ENCODE measurements around the gene EIF1AY. TPM values are rescaled to one million over a fixed set of nuclear protein-coding genes. Genes with fewer than 3 reads are reported as not detected.
"Not testable (repeated sequence)": the region's sequence is repeated elsewhere in the genome, so short reads cannot be mapped to it uniquely, and the experiment has no call there.

The EIF1AY gene, protein sequence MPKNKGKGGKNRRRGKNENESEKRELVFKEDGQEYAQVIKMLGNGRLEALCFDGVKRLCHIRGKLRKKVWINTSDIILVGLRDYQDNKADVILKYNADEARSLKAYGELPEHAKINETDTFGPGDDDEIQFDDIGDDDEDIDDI
- not detected for total RNA-seq
- long read RNA-seq: 0 reads

DNA sequence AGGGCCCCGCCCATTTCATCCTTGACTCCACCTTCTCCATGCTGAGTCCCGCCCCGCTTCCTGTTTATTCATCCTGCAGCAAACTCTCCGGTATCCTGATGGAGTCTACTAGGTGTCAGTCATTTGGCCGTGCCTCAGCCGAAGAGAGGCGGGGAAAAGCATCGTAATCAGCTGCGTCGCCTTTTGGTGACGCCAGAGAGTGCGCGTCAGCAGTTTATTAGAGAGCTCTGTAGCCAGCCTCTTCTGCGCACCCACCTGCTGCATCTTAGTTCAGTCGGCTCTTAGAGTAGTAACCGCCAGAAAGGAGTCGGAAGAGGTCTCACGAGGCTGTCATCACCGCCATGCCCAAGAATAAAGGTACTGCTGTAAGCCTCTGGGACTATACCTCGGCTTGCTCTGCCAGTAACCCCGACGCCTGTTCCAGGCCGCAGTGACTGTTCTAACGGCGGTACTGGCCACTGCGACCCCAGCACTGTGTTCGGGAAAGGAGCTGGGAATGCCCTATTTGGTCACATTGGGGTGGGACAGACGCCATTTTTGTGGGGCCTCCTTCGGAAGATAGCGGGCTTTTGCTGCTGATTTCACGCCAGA is at the start of gene EIF1AY:
Gene EIF1AY, plus strand, starts transcription at position 246 of the 591 bp plus-strand sequence. Its CDS starts 96 bp downstream, at position 342.
- no peak for DNase-seq (ENCODE audit: low spot score)
- intact Hi-C loops (cut with DNase I): no loop called here

DNA sequence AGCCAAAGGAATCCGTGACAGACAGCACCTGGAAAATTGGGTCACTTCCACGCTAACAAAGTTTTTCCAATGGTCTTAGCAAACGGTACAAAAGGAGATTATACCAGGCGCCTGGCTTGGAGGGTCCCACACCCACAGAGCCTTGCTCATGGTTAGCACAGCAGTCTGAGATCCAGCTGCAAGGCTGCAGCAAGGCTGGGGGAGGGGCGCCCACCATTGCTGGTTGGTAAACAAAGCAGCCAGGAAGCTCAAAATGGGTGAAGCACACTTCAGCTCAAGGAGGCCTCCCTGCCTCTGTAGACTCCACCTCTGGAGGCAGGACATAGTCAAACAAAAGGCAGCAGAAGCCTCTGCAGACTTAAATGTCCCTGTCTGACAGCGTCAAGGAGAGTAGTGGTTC is 47.1 kb upstream of the EIF1AY start:
- no peak for DNase-seq (ENCODE audit: low spot score)
- intact Hi-C loops (cut with DNase I): no loop called here

DNA sequence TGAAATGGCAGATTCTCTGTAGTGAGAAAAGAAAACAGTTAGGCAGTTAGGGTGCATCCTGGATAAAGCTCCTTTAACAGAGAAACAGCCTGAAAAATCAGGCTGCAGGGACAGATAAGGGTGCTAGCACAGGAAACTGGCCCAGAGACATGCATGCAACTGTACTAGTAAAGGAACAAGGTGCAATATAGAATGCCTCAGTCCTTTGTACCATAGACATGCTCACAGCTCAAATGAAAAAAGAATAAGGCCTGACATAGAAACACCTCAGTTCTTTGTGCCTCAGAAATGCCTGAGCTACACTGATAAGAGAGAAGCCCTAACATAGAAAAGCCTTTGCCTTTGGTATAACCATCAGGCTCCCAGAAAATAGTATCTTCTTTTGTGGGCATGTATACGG is 37.4 kb upstream of the EIF1AY start:
- intact Hi-C loops (cut with DNase I): no loop called here

DNA sequence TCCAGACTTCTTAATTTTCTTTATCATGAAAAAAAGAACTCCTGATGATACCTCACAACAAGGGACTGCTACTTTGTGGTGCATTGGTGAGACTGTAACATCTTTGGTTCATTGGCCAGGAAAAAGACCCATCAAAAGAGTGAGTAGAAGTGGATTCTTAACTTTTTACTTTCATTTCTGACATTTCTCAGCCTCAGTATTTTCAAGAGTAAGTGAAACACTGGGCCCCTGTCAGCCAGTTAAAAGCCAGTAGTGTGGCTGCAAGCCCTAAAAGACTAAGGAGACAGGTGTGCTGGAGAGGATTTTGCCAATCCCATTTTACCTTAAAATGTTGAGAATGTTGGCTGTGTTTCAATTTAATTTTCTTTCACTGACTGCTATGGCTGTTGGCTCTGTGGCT is 36.6 kb upstream of the EIF1AY start:
- no peak for DNase-seq (ENCODE audit: low spot score)
- intact Hi-C loops (cut with DNase I): no loop called here

More for the DNA sequence above, 37.4 kb upstream of the EIF1AY start:
- no peak for DNase-seq (ENCODE audit: low spot score)

DNA sequence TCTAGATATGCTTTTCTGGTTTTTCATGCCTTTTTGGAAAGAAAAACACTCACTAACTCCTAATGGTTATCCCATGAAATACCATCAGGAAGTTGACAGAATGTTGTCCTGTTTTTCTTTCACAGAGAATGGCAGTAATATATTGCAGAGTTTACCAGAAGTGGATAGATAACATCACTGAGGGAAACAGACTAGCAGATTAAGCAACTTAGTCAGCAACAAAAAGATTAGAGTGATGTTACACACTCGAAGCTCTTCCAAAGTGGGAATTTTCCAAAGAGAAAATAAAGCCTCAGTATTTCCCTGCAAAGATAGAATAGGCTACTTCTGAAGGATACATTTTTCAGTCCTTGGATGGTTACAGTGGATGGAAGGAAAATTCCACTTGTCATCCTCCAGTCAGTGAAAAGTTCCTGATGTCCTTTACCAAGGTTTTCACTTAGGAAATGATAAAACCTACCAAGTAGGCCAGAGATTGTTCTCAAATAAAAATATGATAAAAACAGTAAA is 31.1 kb upstream of the EIF1AY start:
- intact Hi-C loops (cut with DNase I): no loop called here

DNA sequence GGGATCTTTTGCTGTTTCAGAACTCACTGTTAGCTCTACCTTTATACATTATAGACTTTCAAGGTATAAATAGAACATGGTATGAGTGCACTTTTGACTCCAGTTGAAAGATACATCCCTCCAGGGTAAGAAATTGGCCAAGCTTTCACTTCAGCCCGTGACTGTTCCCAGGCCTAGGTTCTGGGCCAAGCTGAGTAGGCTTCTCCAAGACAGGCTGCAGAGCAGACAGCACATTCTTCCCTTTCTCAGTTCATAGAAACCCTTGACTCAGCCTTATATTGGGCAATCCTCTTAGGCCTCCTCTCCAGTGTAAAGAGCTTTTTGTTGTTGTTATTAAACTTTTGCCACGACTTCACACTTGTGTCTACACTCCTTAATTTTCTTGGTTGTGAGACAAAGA is 29.5 kb upstream of the EIF1AY start:
- no peak for DNase-seq (ENCODE audit: low spot score)
- intact Hi-C loops (cut with DNase I): no loop called here

More for the DNA sequence above, 31.1 kb upstream of the EIF1AY start:
- no peak for DNase-seq (ENCODE audit: low spot score)

DNA sequence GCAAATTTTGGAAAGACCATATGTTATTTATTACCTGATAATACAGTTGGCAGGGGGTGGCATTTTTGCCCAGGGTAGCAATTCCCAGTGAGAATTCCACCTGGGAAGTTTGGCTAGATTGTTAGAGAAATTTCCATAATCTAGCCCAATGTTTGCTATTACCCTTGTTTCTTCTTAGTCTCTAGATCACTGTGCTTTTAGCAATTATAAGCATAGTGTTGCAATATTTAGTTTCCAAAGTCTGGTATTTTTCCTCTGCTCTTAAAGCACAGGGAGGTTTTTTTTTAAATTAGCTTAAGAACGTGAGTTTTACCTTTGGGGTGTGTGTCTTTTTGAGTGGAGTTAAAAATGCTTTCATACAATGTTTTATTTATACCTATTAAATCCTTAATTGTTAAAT is 26.3 kb upstream of the EIF1AY start:
- no peak for DNase-seq (ENCODE audit: low spot score)
- intact Hi-C loops (cut with DNase I): no loop called here

DNA sequence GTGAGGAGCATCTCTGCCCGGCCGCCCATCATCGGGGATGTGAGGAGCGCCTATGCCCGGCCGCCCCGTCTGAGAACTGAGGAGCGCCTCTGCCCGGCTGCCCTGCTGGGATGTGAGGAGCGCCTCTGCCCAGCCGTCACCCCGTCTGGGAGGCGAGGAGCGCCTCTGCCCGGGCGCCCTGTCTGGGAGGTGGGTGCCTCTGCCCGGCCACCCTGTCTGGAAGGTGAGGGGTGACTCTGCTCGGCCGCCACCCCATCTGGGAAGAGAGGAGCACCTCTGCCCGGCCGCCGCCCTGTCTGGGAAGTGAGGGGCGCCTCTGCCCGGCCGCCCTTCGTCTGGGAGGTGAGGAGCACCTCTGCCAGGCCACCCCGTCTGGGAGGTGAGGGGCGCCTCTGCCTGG is 23.7 kb upstream of the EIF1AY start:
- intact Hi-C loops (cut with DNase I): no loop called here
- no peak for DNase-seq (ENCODE audit: low spot score)

DNA sequence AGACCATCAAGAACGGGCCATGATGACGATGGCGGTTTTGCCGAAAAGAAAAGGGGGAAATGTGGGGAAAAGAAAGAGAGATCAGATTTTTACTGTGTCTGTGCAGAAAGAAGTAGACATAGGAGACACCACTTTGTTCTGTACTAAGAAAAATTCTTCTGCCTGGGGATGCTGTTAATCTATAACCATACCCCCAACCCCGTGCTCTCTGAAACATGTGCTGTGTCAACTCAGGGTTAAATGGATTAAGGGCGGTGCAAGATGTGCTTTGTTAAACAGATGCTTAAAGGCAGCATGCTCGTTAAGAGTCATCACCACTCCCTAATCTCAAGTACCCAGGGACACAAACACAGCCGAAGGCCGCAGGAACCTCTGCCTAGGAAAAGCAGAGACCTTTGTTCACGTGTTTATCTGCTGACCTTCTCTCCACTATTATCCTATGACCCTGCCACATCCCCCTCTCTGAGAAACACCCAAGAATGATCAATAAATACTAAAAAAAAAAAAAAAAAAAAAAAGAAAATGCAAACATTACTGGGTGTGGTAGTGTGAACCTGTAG is 22.7 kb upstream of the EIF1AY start:
- DNase-seq (ENCODE audit: low spot score); intact Hi-C loops (cut with DNase I): not testable (repeated sequence)

DNA sequence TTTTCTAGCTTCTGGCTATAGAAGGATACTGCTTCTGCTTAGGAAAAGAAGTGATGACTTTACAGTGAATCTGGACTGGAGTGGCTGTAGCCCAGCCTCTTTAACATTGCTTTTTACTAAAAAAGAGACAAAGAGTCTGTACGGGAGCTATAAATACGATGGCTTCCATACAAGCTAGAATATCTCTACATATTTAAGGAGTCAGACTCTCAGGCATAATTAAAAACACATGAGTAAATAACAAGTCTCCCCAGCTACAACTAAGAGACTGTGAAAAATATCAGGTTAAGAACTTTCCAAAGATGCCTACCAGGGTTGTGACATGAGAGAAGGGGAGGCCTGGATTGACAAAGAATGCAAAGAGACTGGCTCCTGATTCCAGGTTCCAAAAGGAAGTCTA is 19.8 kb upstream of the EIF1AY start:
- intact Hi-C loops (cut with DNase I): no loop called here
- DNase-seq (ENCODE audit: low spot score): no peak

DNA sequence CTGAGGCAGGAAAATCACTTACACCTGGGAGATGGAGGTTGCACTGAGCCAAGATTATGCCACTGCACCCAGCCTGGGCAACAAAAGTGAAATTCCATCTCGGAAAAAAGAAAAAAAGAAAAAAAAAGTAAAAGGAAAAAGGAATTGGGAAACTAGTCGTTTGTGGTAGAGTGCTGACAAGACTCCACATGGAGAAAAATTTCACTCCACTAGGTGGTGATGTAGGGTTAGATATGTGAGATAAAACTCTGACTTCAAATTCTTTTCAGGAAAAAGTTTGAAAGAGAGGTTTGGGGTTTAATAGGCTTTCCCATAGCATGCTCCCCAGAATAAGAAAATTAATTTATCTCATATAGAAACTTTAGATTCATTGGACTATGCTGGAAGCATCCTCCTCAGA is 16.9 kb upstream of the EIF1AY start:
- intact Hi-C loops (cut with DNase I): no loop called here
- no peak for DNase-seq (ENCODE audit: low spot score)

DNA sequence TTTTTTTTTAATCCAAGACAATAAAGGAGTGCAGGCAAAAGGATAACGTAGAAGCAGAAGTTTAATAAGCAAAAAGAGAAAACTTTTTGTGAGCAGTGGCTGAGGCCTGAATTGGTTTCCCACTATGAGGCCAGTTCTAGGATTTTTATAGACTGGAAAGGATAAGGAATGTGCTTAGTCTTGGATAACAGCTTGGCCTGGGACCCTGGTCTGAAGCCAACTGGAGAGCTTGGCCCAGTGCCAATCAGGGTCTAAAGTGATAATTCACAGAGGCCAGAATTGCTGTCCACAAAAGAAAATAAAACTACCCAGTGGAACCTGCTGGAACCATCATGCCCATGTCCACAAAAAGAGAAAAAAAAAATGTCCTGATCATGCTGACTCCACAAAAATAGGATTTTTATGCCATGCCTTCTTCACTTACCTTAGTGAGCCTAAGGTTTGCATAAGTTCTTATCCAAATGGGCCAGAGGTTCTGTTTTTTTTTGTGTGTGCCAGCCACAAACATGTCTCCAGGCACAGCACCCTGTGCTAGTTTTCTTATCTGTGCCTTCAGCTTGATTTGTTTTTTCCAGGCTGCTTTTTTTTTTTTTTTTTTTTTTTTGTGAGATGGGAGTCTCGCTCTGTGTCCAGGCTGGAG is 15.6 kb upstream of the EIF1AY start:
- DNase-seq (ENCODE audit: low spot score): no peak
- intact Hi-C loops (cut with DNase I): no loop called here

DNA sequence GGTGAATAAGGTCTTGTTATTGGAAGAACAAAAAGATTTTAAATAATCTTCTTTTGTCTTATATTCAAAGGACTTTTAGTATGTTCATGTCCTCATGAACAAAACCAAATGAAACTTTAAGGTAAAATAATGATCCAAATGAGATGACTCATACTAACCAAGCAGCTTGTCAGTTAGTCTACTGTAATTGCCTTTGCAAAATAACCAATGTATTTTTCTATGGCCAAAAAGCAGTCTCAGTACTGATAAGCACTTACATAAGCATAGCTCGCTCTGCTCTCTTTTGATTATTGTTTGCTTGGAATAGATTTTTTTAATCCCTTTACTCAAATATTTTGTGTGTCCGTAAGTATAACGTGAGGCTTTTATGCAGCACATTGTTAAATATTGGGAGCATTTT is 4.3 kb upstream of the EIF1AY start:
- no peak for DNase-seq (ENCODE audit: low spot score)
- intact Hi-C loops (cut with DNase I): no loop called here

DNA sequence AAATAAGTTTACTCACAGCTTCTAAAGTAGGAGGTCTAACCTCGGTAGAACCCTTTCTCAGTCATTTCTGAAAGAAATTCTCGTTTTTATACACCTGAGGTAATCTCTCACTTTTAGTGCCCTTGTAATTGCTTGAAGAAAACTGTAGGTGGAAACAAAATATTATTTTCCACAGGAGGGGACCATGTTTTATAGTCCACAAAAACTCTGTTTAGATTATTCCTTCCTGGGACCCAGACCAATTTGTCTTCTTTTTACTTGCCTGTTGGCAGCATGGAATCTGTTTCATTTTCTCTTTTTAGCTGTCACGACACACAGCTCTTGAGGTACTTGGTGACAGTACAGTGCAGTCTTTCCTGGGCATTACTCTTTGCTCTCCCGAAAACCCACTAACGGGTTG is 930 bp downstream of the EIF1AY start:
- intact Hi-C loops (cut with DNase I): no loop called here
- no peak for DNase-seq (ENCODE audit: low spot score)

DNA sequence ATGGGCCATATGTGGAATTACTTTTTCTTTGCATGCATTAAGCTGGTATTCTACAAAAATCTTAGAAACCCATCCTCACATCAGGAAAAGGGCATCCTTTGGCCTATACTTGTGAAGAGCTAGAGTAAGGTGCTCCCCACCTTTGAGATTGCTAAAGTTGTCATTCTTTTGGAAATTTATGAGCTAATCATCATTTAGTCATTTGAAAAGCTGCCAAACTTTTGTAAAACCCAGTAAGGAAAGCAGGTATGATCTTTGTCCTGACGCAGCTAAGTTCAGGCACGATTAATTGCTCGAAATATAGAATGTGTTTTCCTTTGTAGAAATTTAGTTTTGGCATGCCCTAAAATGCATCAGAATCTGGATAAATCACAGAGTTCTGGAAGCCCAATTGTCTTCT is 2.6 kb downstream of the EIF1AY start:
- DNase-seq (ENCODE audit: low spot score): no peak
- intact Hi-C loops (cut with DNase I): no loop called here

DNA sequence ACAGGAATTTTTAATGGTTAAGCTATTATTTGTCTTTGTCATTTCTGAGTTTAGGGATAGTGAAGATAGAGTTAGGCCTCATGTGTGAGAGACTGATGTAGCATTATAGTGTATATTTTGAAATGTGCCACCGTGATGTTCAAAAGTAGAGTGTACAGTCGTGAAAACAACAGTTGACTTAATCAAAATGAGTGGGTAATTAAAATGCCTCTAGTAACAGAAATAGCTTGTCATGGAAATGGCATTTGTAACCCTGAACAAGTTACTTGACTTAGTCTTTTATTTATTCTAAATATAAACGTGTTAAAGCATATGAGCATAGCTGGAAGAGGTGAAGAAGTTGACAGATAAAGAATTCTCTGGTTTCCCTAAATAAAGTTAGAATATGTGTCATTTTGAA is 6.1 kb downstream of the EIF1AY start:
- intact Hi-C loops (cut with DNase I): no loop called here

DNA sequence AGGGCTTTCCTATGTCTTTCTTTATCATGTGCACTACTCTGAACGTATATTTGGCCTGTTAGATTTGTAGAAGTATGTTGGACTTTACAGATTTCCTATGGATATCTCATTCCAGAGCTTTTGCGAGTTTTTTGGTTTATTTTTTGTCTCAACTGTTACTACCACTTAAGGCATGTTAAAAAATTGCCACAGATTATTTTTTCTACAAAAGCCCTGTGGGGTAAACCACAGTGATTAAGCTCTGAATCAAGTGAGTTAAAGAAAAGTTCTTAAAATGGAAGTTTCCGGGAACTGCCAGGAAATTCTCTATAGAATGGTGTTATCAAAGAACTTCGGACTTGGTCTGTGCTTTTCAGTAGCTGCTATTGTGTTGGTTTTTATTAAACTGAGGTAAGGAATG is 10.6 kb downstream of the EIF1AY start:
- DNase-seq (ENCODE audit: low spot score): no peak
- intact Hi-C loops (cut with DNase I): no loop called here

More for the DNA sequence above, 6.1 kb downstream of the EIF1AY start:
- no peak for DNase-seq (ENCODE audit: low spot score)

All from cardiac septum (tissue), 1 donor.